ENCODE measurements around the gene VAV2.
"Not testable (repeated sequence)": the region's sequence is repeated elsewhere in the genome, so short reads cannot be mapped to it uniquely, and the experiment has no call there.

VAV2 gene

DNA sequence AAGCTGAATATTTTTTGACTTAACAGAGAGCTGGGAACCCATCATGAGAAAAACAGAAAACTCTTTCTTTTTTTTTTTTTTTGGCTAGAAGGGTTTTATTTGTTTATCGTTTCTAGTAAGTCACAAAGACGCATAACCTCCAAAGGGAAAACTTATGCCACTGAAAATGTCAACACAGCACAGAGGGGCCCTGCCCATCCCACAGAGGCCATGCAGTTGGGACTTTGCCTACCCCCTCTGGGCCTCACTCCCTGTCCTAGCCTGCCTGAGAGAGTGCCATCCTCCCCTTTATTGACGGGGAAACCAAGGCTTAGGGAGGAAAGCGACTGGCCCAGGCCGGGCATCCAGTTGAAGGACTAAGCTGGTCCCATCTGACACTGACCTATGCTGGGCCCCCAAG is 74.7 kb downstream of the VAV2 start:
- no peak for DNase-seq (ENCODE audit: low read depth in 2 of 2)

DNA sequence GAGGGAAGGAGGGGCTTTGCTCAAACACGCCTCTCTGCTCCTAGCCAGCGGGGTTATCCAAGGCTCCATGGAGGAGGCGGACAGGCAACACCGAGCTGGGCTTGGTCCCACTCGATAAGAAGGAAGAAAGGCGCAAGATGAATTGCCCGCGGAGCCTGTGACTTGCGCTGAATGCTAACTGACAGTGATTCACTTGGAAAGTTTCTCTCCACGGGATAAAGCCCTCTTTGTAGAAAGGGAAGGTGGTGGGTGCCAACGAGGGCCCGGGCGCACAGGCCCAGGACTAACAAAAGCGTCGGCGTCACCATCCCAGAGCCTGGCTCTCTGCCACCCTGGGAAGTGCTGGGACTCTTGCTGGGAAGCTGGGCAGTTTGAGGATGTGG is 76.0 kb downstream of the VAV2 start:
- no peak for DNase-seq (ENCODE audit: low read depth in 2 of 2)

DNA sequence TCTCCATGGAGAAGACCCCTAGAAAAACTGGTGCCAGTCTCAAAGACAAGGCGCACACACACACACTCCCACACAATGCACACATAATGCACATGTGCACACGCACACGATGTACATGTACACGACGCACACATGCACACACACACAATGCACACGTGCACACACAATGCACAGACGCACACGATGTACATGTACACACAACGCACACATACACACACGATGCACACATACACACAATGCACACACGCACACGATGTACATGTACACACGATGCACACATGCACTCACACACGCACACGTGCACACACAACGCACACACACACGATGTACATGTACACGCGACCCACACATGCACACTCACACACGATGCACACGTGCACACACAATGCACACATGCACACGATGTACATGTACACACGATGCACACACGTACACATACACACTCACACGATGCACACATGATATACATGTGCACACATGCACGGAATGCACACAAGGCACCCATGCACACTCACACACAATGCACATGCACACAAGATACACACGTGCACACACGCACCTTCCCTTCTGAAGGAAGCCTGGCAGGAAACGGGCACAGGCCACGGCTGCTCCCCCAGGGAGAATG is 76.5 kb downstream of the VAV2 start:
- no peak for DNase-seq (ENCODE audit: low read depth in 2 of 2)

DNA sequence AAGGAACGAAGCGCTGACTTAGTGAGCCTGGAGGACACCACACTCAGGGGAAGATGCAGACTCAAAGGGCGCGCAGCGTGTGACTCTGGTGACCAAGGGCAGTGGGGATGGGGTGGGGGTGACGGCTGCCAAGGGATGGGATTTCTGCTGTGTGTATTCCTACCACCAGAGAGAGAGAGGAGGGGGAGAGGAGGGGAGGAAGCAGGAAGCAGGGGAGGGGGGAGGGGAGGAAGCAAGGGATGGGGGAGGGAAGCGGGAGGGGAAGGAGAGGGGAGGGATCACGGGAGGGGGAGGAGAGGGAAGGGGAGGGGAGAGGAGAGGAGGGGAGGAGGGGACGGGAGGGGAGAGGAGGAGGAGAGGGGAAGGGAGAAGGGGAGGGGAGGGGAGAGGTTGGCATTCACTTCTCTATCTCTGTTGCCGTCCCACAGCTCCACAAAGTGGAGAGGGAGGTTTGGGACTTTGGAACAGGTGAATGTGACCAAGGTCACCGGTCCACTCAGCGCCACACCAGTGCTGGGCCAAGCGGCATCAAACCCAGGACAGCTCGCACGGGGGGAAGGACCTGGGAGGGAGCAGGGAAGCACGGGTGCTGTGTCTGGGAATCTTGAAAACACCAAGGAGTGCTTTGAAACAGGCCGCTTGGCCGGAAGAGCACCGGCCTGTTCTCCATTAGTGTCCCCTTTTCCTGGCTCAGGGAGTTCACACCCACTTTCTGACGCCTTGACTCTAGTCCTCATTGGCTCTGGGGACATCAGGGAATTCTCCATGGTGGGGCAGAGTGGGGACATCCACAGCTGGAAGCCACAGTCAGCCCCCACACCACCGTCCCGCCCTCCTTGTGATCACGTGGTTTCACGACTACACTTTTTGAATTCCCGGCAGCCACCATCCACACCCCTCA is 77.4 kb downstream of the VAV2 start:
- no peak for DNase-seq (ENCODE audit: low read depth in 2 of 2)

DNA sequence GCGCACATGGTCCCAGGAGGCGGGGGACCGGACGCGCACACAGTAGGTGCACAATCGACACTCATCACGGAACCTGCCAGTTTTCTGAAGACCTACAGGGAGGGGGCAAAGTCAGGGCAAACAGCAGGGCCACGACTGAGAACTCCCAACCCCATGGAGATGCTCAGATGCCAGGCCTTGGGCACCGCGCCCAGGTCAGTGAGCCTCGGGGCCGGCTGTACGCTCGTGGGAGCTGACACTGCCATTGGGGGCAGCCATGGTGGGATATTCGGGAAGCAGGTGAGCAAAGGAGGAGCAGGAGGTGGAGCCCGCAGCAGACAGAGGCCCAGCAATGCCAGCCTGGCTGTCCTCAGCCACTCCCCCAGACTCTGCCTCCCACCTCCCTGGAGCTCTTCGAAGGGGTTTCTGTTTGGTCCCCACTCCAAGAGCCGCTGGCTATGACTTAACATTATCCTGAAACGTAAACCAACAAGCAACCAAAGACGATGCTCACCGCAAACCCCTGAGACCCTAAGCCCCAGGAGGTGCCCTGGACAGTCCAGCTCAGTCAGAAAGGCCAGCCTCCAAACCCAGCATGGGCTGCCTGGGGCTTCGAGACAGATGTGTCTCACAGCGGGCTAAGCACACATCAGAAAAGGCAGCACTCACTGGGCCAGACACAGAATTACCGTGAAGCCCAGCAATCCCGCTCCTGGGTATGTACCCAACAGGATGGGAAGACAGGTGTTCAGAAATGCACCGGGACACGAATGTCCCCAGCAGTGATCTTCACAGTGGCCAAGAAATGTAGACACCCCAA is 78.4 kb downstream of the VAV2 start:
- DNase-seq (ENCODE audit: low read depth in 2 of 2) = no peak

DNA sequence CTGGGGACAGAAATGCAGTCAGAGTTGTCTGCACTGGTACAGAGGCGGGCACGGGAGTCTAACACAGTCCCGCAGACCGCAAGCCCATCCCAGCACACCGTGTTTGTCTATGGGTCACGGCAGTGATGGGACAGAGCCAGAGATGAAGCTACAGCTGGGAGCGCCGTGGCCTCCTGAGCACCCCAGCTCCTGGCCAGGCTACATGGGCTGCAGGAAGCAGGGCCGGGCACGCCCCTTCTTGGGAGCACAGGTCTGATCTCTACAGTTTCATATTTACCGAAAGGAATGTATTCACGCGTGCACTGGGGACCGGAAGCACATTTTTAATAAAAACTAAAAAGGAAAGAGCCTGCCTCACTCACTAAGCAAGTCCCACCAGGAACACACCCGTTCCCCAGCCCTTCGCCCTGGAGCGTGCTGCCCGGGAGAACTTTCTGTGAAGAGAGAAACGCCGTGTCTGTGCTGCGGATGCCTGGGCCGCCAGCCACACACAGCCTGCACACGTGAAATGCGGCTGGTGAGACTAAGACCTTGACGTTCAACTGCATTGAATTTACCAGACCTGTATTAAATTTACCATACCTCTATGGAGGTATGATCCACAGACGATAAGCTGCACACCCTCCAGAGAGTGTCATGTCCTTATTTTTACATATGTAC is 81.1 kb downstream of the VAV2 start:
- no peak for DNase-seq (ENCODE audit: low read depth in 2 of 2)

DNA sequence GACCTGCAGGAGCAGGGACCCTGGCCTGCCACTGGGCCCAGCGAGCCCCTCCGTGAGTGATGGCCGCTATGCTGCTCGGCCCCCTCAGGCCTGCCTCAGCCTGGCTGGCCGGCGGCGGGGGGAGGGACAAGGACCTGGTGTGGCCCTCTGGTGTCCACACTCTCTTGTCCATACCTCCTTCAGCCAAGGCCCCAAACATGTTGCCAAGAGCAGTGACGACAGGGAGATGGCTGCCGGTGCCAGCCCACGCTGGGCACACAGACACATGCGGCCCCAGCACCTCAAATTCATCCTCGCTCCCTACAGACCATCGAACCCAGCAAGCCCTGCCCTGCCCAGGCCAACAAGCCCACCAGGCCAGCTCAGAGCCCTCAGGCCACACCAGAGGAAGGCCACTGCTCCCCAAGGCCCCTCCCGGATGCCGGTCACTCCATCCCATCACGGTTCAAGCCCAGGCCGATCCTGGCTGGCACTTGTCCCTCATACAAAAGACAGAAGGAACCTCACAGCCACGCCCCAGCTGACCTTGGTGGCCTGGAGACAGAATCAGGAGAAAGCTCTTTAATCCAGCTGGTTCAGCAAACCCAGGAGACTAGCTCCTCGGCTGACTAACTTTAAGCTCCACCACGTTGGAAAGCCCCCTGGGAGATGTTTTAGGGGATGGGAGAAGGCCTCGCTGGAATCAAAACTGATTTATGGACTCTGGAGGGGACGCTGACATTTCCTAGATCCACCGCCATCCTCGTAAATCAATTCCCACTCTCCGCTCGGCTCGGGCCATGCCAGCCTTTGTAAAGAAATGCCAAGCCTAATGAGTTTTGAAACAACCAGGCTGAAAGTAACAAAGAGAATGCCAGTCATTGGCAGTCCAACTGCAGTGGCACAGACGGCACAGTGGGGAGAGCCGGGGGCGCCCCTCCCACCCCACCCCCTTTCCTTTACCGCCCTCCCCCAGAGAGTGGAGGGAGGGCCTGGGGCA is 84.9 kb downstream of the VAV2 start:
- no peak for DNase-seq (ENCODE audit: low read depth in 2 of 2)

DNA sequence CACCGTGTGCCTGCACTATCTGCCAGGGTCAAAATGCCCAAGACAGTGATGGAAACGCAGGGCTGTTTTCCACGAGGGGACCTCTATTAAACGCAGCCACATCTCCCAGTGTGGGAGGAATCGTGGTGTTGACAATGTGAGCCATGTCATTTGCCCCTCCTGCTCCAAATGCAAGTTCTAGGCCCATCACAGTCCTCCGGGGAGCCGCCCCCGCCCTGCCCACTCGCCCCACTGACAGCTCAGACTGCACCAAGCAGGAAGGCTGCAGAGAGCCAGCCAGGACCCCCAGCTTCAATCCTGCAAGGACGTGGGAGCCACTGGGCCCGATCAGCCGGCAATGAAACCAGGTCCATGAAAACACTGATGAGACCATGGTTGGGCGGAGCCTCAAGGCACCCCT is 85.9 kb downstream of the VAV2 start:
- no peak for DNase-seq (ENCODE audit: low read depth in 2 of 2)

DNA sequence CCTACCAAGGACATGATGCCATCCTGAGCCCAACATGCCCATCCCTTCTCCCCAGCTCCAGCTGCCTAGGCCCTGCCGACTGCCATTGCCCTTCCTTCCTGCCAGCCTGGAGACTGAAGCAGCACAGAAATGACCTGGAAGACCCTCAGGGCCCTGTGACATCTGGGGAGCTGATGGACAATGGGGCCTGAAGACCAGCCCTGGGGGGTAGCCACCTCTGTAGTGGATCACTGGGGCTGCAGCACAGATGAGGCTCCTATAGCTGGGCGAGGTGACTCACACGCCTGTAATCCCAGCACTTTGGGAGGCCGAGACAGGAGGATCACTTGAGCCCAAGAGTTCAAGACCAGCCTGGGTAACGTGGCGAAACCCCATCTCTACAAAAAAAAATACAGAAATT is 86.6 kb downstream of the VAV2 start:
- no peak for DNase-seq (ENCODE audit: low read depth in 2 of 2)

DNA sequence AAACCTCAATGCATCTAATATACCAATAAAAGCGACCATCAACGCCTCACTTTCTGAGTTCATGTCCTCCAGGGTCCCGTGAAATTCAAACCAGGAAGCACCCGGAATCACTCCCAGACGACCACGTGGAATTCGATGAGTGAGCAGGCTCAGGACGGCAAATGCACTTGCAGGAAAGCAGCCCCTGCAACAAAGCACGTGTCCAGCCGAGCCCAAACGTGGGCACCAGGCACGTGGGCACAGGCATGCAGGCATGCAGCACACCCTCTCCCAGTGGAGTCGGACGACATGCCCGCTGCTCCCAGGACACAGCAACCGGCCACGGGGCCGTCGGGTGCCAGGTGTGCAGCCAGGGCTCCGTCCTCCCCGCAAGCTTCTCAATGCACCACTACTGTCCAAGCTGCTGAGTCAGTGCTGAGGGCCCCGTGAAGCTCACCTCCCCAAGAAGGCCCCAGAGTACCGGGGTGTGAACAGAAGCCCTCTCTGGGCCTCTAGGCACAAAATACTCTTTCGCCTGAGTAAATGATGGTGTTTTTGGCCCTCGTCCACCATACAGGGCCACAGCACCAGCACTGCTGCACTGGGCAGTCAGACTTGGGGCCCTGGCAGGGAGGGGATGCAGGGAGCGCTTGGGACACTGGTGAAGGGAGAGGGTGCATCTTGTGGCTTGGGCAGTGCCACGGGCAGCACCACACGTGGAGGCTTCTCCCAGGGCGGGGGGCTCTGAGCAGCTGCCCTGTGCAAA is 87.6 kb downstream of the VAV2 start:
- no peak for DNase-seq (ENCODE audit: low read depth in 2 of 2)

DNA sequence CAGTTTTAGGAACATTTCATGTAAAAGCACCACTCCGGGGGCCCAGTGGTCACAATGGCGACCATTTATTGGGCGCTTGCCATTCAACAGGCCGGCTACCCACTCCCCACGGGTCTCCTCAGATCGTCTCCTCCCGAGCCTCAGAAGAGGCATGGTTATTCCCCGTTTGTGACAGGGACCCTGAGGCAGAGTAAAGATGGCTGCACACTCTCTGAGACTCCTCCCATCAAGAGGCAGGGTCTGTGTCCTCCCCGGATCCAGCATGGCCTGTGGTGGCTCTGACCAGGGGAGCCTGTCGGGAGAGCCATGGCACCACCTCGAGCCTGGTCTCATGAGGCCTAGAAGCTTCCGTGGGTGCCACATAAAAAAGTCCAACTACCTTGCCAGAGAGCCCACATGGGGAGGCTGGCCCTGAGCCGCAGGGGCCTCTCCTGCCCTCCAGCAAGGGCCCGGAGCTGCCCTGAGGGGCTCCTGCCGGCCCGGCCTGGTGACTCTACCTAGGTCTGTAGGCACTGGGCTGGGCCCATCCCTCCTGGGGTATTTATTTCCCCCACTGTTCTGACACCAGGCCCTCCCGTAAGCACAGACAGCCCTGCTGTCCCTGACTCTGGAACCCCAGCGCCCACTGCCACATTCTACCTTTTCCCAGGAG is 90.8 kb downstream of the VAV2 start:
- no peak for DNase-seq (ENCODE audit: low read depth in 2 of 2)

DNA sequence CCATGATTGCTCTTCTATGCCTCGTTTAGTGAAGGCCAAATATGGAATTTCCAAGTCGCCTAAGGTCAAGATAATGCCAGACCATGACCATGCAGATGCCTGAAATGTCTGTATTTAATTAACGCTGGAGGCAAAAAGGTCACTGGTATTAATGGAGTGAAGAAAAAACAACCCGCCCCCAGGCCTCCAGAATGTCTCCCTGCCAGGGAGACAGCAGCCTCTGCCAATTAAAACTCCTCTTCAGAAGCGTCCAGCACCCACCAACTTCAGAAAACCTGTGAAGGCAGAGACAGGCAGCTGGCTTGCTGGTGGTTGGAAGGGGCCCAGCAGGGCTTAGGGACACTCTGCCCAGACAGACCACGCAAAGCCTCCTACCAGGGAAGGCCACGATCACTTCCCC is 94.4 kb downstream of the VAV2 start:
- DNase-seq (ENCODE audit: low read depth in 2 of 2) = no peak

DNA sequence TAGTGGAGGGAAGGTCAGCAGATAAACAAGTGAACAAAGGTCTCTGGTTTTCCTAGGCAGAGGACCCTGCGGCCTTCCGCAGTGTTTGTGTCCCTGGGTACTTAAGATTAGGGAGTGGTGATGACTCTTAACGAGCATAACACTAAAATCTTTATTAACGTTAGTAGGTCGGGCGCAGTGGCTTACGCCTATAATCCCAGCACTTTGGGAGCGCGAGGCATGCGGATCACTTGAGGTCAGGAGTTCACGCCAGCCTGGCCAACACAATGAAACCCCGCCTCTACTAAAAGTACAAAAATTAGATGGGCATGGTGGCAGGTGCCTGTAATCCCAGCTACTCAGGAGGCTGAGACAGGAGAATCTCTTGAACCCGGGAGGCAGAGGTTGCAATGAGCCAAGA is 96.1 kb downstream of the VAV2 start:
- DNase-seq (ENCODE audit: low read depth in 2 of 2) = not testable (repeated sequence)

DNA sequence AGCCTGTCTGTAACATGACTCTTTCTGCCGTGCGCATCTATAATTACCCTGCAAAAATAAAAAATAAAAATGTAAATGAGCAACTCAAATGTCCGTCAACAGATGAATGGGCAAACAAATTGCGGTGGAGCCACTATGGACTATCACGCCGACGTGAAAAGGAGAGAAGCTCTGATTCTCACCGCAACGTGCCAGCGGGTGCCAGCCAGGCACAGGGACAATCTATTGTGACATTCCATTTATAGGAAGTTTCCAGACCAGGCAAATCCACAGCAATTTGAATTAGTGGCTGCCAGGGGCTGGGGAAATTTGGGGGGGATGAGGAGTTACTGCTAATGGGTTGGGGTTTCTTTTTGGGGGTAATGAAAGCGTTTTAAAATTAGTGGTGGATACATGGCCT is 96.8 kb downstream of the VAV2 start:
- no peak for DNase-seq (ENCODE audit: low read depth in 2 of 2)

DNA sequence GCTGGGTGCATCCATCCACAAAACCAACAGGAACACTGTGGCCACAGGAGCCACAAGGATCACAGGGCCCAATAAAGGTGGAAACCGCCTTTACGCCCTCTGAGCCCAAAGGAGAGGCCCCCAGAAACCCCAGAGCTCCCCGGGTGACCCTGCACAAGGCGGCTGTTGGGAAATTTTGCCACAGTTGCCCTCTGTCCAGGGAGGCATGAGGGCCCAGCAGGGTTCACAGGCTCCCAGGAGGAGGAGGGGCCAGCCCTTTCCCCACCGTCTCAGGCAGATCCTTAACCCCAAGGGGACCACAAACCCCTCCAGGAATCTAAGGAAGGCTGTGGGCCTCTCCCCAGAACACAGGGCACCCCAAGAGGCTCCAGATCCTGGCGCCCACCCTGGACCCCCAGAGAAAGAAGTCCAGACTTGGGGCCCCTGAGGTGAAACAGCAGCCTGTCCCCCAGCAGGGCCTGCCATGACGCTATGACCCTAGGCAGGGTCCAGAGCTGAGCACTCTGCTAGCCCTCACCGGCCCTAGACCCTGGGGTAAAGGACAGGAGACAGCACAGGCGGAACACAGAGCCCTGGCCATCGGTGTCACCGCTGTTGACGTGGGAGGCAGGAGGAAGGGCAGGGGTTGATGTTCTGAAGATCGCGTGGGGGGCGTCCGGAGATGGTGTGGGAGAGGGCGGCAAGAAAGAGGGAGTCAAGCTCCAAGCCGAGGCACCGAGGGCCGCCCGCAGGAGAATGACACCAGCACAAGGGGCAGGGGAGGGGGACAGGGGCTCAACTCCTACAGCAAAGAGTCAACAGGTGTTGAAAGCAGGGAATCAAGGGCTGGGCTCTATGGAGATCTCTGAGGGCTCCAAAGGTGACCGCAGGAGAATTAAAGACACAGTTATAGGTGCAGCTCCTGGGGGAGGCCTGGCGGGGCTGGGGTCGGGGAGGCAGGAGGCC is 97.5 kb downstream of the VAV2 start:
- no peak for DNase-seq (ENCODE audit: low read depth in 2 of 2)

DNA sequence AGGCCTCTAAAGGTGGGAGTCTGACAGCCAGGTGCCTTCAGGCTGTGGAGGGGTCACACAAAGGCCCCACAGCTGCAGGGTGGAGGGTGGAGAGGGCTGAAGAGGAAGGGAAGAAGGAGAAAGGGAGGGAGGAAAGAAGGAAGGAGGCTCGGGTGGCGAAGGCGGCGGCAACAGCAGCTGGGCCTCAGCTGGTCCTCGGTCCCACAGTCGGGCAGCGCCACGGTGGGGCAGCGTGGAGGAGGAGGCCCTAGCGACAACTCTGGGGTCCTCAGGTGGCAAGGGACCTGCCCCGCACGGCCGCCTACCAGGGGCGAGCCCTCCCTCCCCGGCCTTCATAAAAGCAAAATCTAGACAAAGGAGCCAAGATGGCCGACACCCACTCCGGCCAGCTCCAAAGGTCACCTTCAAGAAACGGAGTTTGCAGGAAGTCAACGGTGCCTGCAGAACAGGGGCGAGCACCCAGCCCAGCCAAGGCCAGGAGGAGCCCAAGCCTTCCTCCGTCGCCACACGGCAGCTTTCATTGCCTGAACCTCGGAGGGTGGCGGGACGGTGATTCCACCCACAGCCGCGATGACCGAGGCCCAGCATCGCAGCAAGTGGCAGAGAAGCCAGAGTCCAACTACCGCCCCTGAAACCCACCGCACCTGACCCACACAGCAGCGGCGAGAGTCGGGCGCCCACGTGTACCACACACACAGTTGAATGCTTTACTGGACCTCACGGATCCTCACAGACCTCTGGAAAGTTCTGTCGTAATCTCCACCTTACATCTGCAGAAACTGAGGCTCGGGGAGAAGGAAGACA is 98.7 kb downstream of the VAV2 start:
- DNase-seq (ENCODE audit: low read depth in 2 of 2) = no peak

DNA sequence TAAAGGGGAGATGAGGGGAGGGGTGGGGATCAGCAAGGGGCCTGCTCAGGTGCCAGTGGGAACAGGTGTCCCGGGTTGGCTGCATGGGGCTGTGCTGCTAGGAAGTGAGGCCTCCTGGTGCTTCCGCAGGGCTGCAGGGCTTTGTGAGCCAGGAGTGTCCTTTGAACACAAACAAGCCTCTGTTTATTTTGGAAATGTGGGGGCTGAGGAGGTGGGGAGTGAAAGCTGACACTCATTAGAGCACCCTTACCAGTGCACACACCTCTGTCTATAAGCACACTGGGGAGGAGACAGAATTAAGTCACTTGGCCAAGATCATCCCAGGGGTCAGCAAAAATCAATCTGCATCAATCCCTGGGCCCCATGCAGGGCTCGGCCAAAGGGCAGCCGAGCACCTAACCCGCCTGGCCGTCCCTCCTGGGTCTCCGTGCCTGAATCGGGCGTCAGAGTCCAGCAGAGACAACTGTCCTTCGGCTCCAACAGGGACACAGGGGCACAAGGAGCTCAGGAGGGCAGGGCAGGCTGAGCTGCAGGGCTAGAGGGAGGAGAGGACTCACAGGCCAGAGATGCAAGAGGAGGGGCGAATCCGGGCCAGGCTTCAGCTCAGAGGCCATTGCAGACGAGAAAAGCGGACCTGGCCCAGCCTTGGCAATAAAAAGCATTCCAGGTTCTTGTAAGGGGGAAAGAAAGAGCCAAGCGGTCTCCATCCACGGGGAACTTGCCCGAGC is 99.8 kb downstream of the VAV2 start:
- no peak for DNase-seq (ENCODE audit: low read depth in 2 of 2)

All from stimulated activated CD8-positive, alpha-beta memory T cell treated with anti-CD3 and anti-CD28 coated beads, Interleukin-15, amount 100 ng/mL, for 48 hours (primary cell).